Activated CD4-positive, alpha-beta T cell treated with anti-CD3 and anti-CD28 coated beads, Interleukin-2, amount 50 U/mL, for 24 hours (primary cell): ENCODE data around the gene STARD5.
"Not testable (repeated sequence)": the region's sequence is repeated elsewhere in the genome, so short reads cannot be mapped to it uniquely, and the experiment has no call there.

ENCODE experiments used
- DNase-seq, 2 donors: peaks; one replicate each; pipeline ENCODE4 v3.0.0-alpha.2; 2020; ENCODE audit warnings: low read depth in 1 of 2, low spot score in 1 of 2

The STARD5 gene

GRCh38 chr15:81323944-81324881 is at the start of gene STARD5:
Gene STARD5 (minus strand): TSS chr15:81324141. CDS start chr15:81324099, 42 bp downstream.
- peak; percentile 89 to 96 for DNase-seq

GRCh38 chr15:81373176-81373575 is 49.2 kb upstream of the STARD5 start:
- DNase-seq = no peak

GRCh38 chr15:81372575-81372974 is 48.6 kb upstream of the STARD5 start:
- DNase-seq = no peak

GRCh38 chr15:81363718-81364500 is 40.0 kb upstream of the STARD5 start:
- no peak for DNase-seq

- no peak for DNase-seq
Measured at GRCh38 chr15:81363276-81363675, 39.3 kb upstream of the STARD5 start.

- no peak for DNase-seq
Measured at GRCh38 chr15:81362790-81363189, 38.8 kb upstream of the STARD5 start.

- DNase-seq = no peak
Measured at GRCh38 chr15:81361891-81362290, 38.0 kb upstream of the STARD5 start.

- DNase-seq = no peak
Measured at GRCh38 chr15:81360491-81360890, 36.5 kb upstream of the STARD5 start.

- no peak for DNase-seq
Measured at GRCh38 chr15:81358248-81358647, 34.3 kb upstream of the STARD5 start.

GRCh38 chr15:81357180-81357686 is 33.3 kb upstream of the STARD5 start:
- no peak for DNase-seq

- no peak for DNase-seq
Measured at GRCh38 chr15:81356252-81356651, 32.3 kb upstream of the STARD5 start.

GRCh38 chr15:81351651-81352050 is 27.7 kb upstream of the STARD5 start:
- DNase-seq = no peak

GRCh38 chr15:81349271-81349670 is 25.3 kb upstream of the STARD5 start:
- DNase-seq = no peak

- DNase-seq = not testable (repeated sequence)
Measured at GRCh38 chr15:81348691-81349090, 24.8 kb upstream of the STARD5 start.

GRCh38 chr15:81347910-81348309 is 24.0 kb upstream of the STARD5 start:
- no peak for DNase-seq

- no peak for DNase-seq
Measured at GRCh38 chr15:81346611-81347010, 22.7 kb upstream of the STARD5 start.

- DNase-seq = no peak
Measured at GRCh38 chr15:81343371-81343770, 19.4 kb upstream of the STARD5 start.

- no peak for DNase-seq
Measured at GRCh38 chr15:81341351-81341750, 17.4 kb upstream of the STARD5 start.

GRCh38 chr15:81339851-81340250 is 15.9 kb upstream of the STARD5 start:
- DNase-seq = no peak

GRCh38 chr15:81339321-81339720 is 15.4 kb upstream of the STARD5 start:
- no peak for DNase-seq

- no peak for DNase-seq
Measured at GRCh38 chr15:81338170-81339007, 14.4 kb upstream of the STARD5 start.
